ENCODE data around the gene EPHA7. TPM values are rescaled to one million over a fixed set of nuclear protein-coding genes. Genes with fewer than 3 reads are reported as not detected.

The EPHA7 gene
- total RNA-seq, 4 donors from 2014 or later = 0.04 to 2.4 (median 0.88) TPM

DNA sequence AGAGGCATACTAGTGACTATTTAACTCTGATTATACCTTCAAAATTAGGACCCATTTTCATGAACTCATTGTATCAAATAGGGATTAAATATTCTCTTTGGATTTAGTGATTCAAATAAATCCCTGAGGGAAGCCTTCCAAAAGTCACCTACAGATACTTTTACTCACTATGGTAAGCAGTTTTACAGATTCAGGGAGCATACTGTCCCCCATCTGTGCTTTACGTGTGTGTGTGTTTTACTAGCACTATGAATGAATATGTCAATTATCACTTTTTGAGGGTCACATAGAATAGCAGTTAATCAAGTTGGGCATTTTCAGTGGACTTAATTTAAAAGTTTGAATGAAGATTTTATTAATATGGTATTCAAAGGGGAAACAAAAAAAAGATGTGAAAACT is 96.7 kb downstream of the EPHA7 start:
- H3K4me3 ChIP-seq (ENCODE audit: low read depth, poor library complexity, severe bottlenecking) = no peak overlapping the region
- intact Hi-C loops (cut with DNase I; ENCODE audit: low total_unique reads) = no loop called here
- 91 to 94% methylated on average over 1 of the region's 1 CpG for WGBS, 2 donors
- no peak for TF ChIP-seq POLR2A (IDR thresholded peaks at IDR 0.05)
- TF ChIP-seq, protein P1, sequence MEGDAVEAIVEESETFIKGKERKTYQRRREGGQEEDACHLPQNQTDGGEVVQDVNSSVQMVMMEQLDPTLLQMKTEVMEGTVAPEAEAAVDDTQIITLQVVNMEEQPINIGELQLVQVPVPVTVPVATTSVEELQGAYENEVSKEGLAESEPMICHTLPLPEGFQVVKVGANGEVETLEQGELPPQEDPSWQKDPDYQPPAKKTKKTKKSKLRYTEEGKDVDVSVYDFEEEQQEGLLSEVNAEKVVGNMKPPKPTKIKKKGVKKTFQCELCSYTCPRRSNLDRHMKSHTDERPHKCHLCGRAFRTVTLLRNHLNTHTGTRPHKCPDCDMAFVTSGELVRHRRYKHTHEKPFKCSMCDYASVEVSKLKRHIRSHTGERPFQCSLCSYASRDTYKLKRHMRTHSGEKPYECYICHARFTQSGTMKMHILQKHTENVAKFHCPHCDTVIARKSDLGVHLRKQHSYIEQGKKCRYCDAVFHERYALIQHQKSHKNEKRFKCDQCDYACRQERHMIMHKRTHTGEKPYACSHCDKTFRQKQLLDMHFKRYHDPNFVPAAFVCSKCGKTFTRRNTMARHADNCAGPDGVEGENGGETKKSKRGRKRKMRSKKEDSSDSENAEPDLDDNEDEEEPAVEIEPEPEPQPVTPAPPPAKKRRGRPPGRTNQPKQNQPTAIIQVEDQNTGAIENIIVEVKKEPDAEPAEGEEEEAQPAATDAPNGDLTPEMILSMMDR (IDR thresholded peaks at IDR 0.05) = no peak
- no peak for DNase-seq (ENCODE audit: low spot score in 2 of 2)

DNA sequence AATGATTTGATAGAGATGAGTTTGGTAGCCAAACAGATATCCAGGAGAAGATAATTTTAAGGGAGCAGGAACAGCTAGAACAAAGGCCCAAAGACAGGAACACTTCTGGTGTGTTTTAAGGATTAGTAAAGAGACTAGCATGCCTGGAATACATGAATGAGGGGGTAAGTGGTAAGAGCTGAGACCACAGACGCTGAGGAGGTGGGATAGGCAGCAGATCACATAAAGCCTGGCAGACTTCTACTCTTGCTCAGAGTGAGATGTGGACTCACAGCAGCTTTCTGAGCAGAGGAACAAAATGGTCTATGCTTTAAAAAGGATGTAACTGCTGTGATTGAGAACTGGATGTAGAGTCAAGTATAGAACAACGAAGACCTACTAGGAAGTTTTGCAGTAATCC is 100.1 kb downstream of the EPHA7 start:
- TF ChIP-seq POLR2A (IDR thresholded peaks at IDR 0.05) = no peak
- TF ChIP-seq, protein P1 (IDR thresholded peaks at IDR 0.05) = no peak
- H3K4me3 ChIP-seq (ENCODE audit: low read depth, poor library complexity, severe bottlenecking) = no peak overlapping the region
- WGBS, 2 donors = 69 to 74% methylated on average over 2 of the region's 2 CpGs
- intact Hi-C loops (cut with DNase I; ENCODE audit: low total_unique reads) = no loop called here
- DNase-seq (ENCODE audit: low spot score in 2 of 2) = no peak

DNA sequence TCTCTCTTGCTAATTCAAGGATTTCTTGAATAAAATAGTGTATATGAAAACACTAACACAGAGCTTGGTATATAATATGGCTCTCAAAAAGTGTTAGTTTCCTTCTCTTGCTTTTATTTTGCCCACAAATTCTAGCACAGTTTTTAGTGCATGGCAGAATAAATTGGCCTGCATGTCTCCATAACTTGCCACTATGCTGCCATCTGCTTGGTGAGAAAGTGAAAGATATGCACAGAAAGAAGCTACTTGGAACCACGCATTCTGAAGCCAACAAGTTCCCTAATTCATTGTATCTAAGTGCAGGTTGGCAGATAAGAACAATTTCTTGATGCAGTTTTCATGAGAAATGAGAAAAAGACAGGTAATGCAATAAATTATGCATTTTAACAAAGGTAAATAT is 101.2 kb downstream of the EPHA7 start:
- H3K4me3 ChIP-seq (ENCODE audit: low read depth, poor library complexity, severe bottlenecking) = no peak overlapping the region
- WGBS, 2 donors = 77 to 83% methylated on average over 1 of the region's 1 CpG
- TF ChIP-seq, protein P1 (IDR thresholded peaks at IDR 0.05) = no peak
- no peak for TF ChIP-seq POLR2A (IDR thresholded peaks at IDR 0.05)
- no peak for DNase-seq (ENCODE audit: low spot score in 2 of 2)
- intact Hi-C loops (cut with DNase I; ENCODE audit: low total_unique reads) = no loop called here

DNA sequence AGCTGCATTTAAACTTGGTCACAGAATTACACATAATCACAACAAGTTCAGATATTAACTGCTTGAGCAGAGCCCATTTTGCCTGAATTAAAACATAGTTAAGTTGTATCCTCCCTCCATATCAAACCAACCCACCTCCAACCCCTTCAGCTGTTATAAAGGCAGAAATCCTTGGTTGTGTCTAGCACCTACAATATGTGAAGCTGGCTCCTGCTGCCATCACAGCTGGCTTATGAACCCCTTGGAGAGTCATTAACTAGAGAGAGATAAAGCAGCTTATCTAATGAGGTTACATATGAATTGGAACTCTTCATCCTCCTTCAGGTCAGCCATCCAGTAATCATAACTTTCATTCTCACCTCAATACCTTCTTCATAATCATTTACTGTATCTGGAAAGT is 101.8 kb downstream of the EPHA7 start:
- no peak for TF ChIP-seq POLR2A (IDR thresholded peaks at IDR 0.05)
- TF ChIP-seq, protein P1 (IDR thresholded peaks at IDR 0.05) = no peak
- no peak for DNase-seq (ENCODE audit: low spot score in 2 of 2)
- no peak overlapping the region for H3K4me3 ChIP-seq (ENCODE audit: low read depth, poor library complexity, severe bottlenecking)
- intact Hi-C loops (cut with DNase I; ENCODE audit: low total_unique reads) = no loop called here

DNA sequence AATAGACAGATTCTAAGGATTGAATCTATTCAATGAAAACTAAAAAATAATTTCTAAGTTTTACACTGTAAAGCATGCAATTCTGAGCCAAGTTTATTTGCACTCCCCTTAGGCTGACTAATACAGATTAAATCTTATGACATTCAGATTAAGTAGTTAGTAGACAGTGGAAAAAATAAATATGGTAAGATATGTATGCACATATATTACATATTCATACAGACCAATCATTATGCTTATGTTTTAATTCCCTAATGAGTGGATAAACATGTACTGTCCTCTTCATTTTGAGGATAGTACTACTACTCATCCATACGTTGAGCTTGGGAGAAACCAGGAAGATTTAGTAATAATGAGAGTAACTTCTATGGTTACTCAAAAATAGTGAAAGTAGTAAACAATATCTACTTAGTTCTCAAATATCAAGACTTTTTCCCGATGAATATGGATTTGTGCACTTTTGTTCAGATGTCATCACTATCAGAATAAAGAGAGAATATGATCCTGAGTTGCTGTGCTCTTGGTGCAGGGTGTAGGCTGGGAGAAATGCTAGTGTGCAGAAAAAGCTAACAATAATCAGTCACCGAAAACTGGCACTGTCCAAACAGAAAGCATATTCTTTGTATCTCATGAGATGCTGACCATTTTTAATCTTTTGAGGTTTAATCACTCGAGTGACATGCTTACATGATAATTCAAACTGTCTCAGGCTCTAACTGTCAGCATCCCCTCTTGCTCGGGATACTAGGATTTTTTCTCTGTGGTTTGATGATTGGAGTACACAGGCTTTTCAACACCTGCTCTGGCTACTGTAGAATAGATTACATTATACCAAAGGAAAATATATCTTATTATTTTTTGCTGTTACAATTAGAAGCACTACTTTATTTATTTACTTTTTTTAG is 111.6 kb downstream of the EPHA7 start:
- 66 to 73% methylated on average over 5 of the region's 5 CpGs for WGBS, 2 donors
- no peak overlapping the region for H3K4me3 ChIP-seq (ENCODE audit: low read depth, poor library complexity, severe bottlenecking)
- intact Hi-C loops (cut with DNase I; ENCODE audit: low total_unique reads) = no loop called here
- TF ChIP-seq POLR2A (IDR thresholded peaks at IDR 0.05) = no peak
- TF ChIP-seq, protein P1 (IDR thresholded peaks at IDR 0.05) = no peak
- DNase-seq (ENCODE audit: low spot score in 2 of 2) = no peak

DNA sequence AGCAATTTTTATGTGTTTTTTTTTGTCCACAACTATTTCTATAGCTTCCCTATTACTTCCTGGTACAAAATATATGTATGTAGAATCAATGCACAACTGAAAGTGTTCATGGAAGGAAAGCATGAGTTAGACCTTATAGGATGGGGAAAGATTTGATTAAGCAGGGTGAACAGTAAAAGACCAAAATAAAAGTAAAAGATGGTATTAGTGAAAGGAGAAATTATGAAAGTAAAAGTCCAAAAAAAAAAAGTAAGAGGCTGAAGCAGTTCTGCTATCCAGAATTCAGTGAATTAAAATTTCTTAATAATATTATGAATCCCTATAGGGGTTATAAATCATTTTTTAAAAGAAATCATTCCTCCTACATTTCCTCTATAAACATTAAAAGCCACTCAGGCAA is 114.3 kb downstream of the EPHA7 start:
- intact Hi-C loops (cut with DNase I; ENCODE audit: low total_unique reads) = no loop called here
- no peak overlapping the region for H3K4me3 ChIP-seq (ENCODE audit: low read depth, poor library complexity, severe bottlenecking)
- DNase-seq (ENCODE audit: low spot score in 2 of 2) = no peak
- TF ChIP-seq POLR2A (IDR thresholded peaks at IDR 0.05) = no peak
- TF ChIP-seq, protein P1 (IDR thresholded peaks at IDR 0.05) = no peak
